NK-92 (cell line): ENCODE results near the gene C13orf42.

ENCODE experiments used
- DNase-seq: peaks from one replicate; lab custom pipeline; 2025; ENCODE audit not compliant: unreplicated experiment; lab: John Stamatoyannopoulos, UW

The C13orf42 gene

GRCh38 chr13:51067210-51067701 lies 43.8 kb downstream of the C13orf42 start:
- DNase-seq = no peak

GRCh38 chr13:51066091-51066831 lies 44.8 kb downstream of the C13orf42 start:
- DNase-seq = no peak

DNA sequence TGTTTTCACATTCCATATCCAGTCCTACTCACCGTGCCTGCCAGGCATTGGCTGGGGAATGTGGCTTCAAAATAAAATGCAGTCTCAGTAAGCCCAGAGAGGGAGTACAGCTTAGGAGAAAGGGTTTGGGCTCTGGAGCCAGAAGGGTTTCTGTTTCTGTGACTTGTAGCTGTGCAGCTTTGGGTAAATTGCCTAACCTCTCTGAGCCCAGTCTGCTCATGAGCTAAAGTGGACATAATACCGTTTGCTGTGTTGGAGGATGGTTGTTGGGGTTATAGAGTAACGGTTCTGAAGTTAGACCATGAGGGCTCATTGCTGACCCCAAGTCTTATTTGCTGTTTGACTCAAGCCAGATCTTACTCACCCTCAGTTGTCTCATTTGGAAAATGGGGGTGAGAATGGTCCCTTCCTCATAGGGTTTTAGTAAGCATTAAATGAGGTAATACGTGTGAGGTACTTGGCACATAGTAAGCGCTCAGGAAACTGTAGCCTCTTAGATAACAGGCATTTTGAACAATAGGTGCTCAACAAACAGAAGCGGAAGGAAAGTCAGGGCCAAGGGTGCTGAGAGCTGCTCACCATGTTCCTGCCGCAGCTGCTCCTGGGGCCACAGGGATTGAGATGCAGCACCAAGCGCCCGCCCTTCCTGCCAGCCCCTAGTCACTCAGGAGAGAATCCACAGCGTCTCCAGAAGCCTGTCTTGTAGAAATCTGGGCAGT lies 45.5 kb downstream of the C13orf42 start:
- no peak for DNase-seq

- no peak for DNase-seq
Observed at GRCh38 chr13:51064753-51065152, 46.3 kb downstream of the C13orf42 start.

DNA sequence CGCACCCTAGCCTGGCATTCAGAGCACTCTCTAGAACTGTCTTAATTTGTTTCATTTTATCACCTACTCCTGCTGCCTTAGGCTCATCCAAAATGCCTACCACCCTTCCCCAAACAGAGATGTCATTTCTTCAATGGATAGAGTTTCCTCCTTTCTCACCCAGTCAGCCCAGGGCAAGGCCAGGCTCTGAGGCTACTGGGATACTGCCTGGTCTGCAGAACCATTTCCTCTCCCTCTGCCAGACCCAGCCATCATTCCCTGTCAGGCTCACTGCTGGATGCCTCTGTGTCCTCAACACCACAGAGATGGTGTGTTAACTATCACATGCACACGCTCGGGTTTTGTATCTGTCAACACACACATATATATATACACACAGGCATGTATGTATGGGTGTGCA lies 47.2 kb downstream of the C13orf42 start:
- DNase-seq = no peak

DNA sequence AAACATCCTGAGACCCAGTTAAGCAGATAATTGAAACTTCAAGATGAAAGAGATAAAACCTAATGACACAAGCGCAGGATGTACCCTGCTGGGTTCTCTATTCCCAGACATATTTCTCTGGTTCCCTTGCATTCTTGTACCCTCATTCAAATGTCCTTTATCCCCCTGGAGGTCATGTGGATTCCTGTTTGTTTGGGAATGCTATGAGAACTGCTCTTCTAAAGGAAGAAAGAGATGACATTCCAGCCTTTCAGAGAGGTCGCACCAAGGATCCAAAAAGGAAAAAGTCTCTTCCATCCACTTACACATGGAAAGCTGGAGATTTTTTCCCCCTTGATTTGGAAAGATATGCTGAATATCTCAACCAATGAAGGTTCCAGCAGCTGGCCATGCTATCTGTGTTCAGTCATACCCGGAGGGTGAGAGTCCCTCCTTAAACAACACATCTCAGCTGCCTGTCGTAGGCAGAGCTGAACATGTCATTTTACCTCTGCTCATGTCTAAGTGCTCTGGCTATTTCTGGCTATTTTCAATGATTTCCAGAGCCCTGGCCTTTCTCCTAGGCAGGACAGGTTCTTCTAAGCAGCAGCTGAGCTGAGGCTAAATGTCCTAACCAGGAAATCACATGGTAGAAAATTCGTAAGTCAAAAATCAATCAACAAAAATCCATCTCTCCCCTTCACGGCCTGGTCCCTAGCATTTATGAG lies 52.5 kb downstream of the C13orf42 start:
- no peak for DNase-seq

- no peak for DNase-seq
Observed at GRCh38 chr13:51057906-51058305, 53.2 kb downstream of the C13orf42 start.

DNA sequence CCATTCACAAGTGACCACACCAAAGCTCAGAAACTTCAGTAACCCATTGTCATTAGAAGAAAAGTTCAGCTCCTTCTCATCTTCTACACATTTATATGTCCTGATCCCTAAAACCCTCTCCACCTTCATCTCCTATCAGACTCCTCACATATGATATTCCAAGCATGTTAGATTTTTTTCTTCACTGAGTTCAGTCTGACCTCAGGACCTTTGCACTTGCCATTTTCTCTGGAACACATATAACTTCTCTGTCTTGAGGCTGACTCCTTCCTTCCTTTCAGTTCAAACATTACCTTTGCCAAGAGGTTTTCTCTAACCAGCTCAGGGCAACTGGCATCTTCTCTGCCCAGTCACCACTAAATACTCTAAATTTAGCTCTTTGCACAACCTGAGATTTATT lies 54.1 kb downstream of the C13orf42 start:
- no peak for DNase-seq

DNA sequence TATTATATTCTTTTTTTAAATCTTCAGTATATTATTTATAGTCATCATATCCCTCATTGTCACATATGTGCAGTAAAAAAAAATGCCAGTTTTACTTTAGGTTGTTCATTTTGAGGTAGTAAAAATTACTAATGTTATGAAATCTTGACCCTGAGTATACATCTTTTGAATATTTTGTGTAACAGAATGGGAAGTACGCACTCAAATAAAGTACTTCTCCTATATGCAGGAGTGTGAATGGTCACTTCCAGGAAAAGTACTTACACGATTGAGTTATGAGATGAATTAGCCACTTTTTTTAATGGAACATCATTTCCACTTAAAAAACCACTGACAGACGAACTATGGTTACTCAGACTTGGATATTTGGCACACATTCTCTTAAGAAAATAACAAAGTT lies 58.5 kb downstream of the C13orf42 start:
- DNase-seq = no peak

DNA sequence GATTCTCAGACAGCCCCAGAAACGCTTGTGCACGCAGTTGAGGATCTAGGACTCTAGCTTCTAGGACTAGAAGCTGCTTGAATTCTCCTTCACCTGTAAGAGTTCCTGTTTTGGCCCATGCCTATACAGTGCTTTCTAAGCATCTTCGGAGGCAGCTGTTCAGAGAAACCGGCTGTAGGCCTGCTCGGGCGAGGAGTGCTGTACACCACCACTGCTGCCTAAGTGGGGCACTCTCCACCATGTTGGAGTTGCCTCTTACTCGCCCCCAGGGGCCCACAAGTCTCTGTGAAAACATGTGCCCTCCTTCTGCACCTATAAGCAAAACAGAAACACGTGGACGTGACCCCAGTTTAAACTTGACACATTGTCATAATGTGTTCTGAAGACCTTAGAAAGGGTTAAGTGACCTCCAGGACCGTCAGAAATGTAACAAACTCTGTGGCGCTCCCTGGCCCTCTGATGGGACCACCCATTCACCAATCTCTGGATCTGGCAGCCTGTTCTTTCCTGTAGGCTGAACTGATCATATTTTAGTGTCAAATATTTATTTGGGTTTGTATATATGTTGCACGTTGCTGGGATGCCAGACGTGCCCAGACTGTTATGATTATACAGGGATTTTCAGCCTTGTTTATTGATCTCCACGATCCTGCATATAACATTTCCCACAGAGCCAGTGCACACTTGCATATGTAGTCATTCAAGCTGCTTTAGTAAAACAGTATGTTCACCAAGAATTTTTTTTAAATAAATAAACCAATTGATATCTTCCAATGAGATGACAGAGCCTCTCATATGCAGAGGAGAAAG lies 60.8 kb downstream of the C13orf42 start:
- DNase-seq = no peak

GRCh38 chr13:51048616-51049015 lies 62.5 kb downstream of the C13orf42 start:
- DNase-seq = no peak

- no peak for DNase-seq
Observed at GRCh38 chr13:51048166-51048461, 63.0 kb downstream of the C13orf42 start.

DNA sequence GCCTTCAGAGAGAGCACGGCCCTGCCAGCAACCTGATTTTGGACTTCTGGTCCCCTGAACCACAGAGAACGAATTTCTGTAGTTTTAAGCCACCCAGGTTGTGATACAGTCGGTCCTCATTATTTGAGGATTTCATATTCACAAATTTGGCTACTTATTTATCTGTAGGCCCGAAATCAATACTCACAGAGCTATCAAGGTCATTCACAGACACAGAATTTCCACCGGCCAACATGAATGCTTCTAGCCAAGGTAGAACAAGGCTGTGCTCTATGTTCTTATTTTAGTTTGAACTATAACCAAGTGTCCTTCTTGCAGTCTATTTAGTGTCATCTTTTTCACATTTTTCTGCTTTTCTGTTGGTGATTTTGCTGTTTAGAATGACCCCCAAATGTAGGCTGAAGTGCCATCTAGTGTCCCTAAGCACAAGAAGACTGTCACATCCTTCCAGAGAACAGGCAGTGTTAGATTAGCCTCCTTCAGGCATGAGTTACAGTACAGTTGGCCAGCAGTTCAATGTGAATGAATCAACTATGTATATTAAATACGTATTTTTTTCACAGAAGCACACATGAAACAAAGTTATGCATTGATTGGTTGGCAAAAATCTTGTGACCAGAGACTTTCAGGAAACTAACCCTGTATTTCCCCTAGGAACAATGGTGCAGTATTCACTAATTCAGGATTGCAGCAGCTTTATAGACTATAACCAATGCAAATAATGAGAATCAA lies 63.5 kb downstream of the C13orf42 start:
- DNase-seq = no peak

DNA sequence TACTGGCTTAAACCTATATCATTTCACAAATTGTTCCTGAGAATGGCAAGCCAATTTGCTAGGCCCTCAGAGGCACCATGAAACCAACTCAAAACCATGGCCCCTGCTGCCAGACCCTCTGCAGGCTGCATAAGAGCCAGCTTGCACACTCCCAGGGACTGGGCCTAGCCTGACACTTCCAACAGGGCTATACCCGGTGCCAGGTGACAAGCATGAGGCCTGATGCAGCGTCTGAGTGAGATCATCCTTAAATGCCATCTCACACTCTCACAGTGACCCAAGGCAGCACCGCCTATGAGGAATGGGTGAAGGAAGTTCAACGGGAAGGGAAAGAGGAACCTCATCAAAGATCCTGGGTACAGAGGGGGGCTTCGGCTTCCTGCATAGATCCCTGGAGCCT lies 65.6 kb downstream of the C13orf42 start:
- DNase-seq = no peak

DNA sequence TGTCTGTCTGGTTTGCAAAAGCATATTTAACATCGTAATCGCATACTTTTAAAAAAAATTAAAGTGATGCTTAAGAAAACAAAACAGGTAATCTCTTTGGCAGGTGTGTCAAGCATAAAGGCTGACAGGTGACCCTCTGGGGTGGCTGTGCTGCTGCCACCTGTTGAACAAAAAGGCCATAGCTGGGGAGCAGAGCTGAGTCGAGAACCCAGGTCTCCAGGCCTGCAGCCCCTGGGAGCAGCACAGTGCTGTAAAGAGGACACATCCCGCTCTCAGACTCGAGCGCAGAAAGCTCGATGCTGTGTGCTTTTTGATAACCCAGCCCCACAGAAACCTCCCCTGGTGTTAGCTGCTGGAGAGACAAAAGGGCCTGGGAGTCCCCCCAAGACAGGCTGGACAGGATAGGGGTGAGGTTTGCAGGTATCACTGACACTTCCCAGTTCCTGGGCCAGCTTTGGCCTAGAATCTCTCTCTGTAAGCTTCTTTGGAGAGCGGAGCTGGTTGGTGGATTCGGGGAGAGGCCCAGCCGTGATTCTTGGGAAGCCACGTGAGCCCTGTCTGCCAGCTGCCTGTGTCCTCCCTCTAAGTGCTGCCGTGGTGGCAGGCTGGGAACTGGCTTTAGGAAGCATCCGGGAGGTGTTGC lies 66.9 kb downstream of the C13orf42 start:
- no peak for DNase-seq

DNA sequence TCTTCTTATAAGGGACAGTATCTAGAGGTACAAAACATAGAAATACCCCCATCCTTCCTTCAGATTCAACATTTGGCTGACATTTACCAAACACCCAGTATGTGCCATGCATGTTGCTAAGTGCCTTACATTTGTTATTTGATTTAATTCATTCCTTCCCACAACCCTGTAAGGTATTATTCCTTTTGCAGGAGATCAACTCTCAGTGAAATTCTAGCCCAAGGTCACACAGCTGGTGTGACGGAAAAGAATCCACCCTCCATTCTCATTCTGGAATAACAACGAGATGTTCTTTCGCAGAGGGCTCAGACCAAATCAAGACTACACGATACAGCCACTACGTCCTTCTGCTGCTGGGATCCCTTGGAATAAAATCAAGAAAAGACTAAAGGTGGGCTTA lies 67.8 kb downstream of the C13orf42 start:
- no peak for DNase-seq

- DNase-seq = no peak
Observed at GRCh38 chr13:51041710-51042109, 69.4 kb downstream of the C13orf42 start.

GRCh38 chr13:51041126-51041525 lies 69.9 kb downstream of the C13orf42 start:
- no peak for DNase-seq

- DNase-seq = no peak
Observed at GRCh38 chr13:51040431-51040830, 70.6 kb downstream of the C13orf42 start.

- no peak for DNase-seq
Observed at GRCh38 chr13:51036418-51036817, 74.7 kb downstream of the C13orf42 start.
